K562 (cell line): Measurements from ENCODE around the gene MBD4. TPM values are rescaled to one million over a fixed set of nuclear protein-coding genes. Genes with fewer than 3 reads are reported as not detected.

Experiments used
- FUS ChIP-seq: fragments of 200-400 bp; formaldehyde crosslinking; optimal IDR thresholded peaks from 2 replicates; pipeline ENCODE3; 2017; ENCODE audit warnings: low read depth, low read length
- HBP1 ChIP-seq: fragments of 450-650 bp; formaldehyde crosslinking; IDR thresholded peaks from 2 replicates; pipeline ENCODE4 v1.4.0; 2022; ENCODE audit warnings: missing genetic modification characterization
- HDAC6 ChIP-seq: IDR thresholded peaks from 2 replicates; pipeline ENCODE4 v1.6.1; 2012; ENCODE audit warnings: low read depth, mild to moderate bottlenecking, control low read depth, inconsistent platforms, low read length, moderate library complexity
- MEF2A ChIP-seq: IDR thresholded peaks from 2 replicates; pipeline ENCODE4 v1.6.1; 2011; ENCODE audit warnings: low read depth, mild to moderate bottlenecking, low read length, moderate library complexity; ENCODE audit not compliant: control insufficient read depth
- MYBL2 ChIP-seq, 2 experiments: fragments of 450-650 bp in 1 of 2; sonication (generic) in 1 of 2; formaldehyde crosslinking in 1 of 2; IDR thresholded peaks; 2 replicates each; pipeline versions ENCODE4 v1.6.1 to v1.8.1; 2017 to 2022; ENCODE audit warnings: borderline replicate concordance in 1 of 2, inconsistent platforms in 1 of 2, low read depth in 1 of 2, mild to moderate bottlenecking in 1 of 2, missing genetic modification reagents in 1 of 2, moderate library complexity in 1 of 2
- PBX2 ChIP-seq, 2 experiments: IDR thresholded peaks in 1 of 2; conservative IDR thresholded peaks in 1 of 2; 2 replicates each; pipeline ENCODE4 v1.6.1; 2016; ENCODE audit warnings: low read depth in 2 of 2, mild to moderate bottlenecking in 1 of 2, missing compliant biosample characterization in 1 of 2, missing genetic modification characterization in 1 of 2, moderate library complexity in 1 of 2
- RBBP5 ChIP-seq: fragments of 200-600 bp; sonication (generic); IDR thresholded peaks from 2 replicates; pipeline ENCODE4 v1.6.1; 2012; ENCODE audit warnings: borderline replicate concordance, mild to moderate bottlenecking, low read length, control low read depth, inconsistent platforms; ENCODE audit not compliant: insufficient read depth, poor library complexity, severe bottlenecking
- RERE ChIP-seq: sonication (generic); formaldehyde crosslinking; IDR thresholded peaks from 2 replicates; pipeline ENCODE4 v1.8.0; 2023; ENCODE audit warnings: missing genetic modification reagents, mild to moderate bottlenecking, borderline replicate concordance
- RNF2 ChIP-seq: sonication (generic); IDR thresholded peaks from 2 replicates; pipeline ENCODE4 v1.6.1; 2016
- TAF1 ChIP-seq: IDR thresholded peaks from 2 replicates; pipeline ENCODE4 v1.6.1; 2011; ENCODE audit warnings: mild to moderate bottlenecking, low read length, moderate library complexity; ENCODE audit not compliant: insufficient read depth, control insufficient read depth, severe bottlenecking; ENCODE audit errors: extremely low read depth
- ZEB2 ChIP-seq: fragments of 450-650 bp; IDR thresholded peaks from 2 replicates; pipeline ENCODE4 v1.6.1; 2016
- ZNF174 ChIP-seq: fragments of 250-450 bp; sonication (Bioruptor Pico); IDR thresholded peaks from 2 replicates; pipeline ENCODE4 v1.4.0; 2020; ENCODE audit warnings: mild to moderate bottlenecking
- ZNF184 ChIP-seq: sonication (generic); formaldehyde crosslinking; IDR thresholded peaks from 2 replicates; pipeline ENCODE4 v1.5.0; 2020; ENCODE audit warnings: missing genetic modification reagents
- ZNF408 ChIP-seq: fragments of 250-450 bp; sonication (Bioruptor Pico); IDR thresholded peaks from 2 replicates; pipeline ENCODE4 v1.4.0; 2020; ENCODE audit warnings: low read depth, mild to moderate bottlenecking, moderate library complexity
- ZNF586 ChIP-seq: fragments of 450-650 bp; formaldehyde crosslinking; conservative IDR thresholded peaks from 2 replicates; pipeline ENCODE4 v1.4.0; 2020; ENCODE audit warnings: mild to moderate bottlenecking, moderate library complexity
- ZNF77 ChIP-seq: fragments of 250-450 bp; sonication (Bioruptor Pico); IDR thresholded peaks from 2 replicates; pipeline ENCODE4 v1.5.0; 2020
- ZNF79 ChIP-seq: fragments of 250-450 bp; sonication (Bioruptor Pico); IDR thresholded peaks from 2 replicates; pipeline ENCODE4 v1.4.0; 2020; ENCODE audit warnings: low read depth, mild to moderate bottlenecking, moderate library complexity
- polyA plus RNA-seq, 8 experiments: library from polyadenylated mRNA; depleted of rRNA in 4 of 8; stranded (reverse) in 5 of 8; unstranded in 3 of 8; fragments of >200 nt; fragmentation: Nextera tagmentation in 2 of 8; fragmentation: Illumina TruSeq in 1 of 8; extraction: Ambion mirVana in 2 of 8; extraction: Trizol in 1 of 8; gene quantifications; 2 replicates each; pipeline versions ENCODE4 v1.2.1 to v1.2.3, GENCODE V29; 2011 to 2014; ENCODE audit warnings: inconsistent platforms in 1 of 8, missing spikeins in 1 of 8
- total RNA-seq, 7 experiments: library from RNA; depleted of rRNA in 6 of 7; stranded (reverse); fragments of >200 nt in 6 of 7; fragmentation: Illumina TruSeq in 2 of 7; extraction: Trizol in 2 of 7; gene quantifications; 2 replicates each; pipeline versions ENCODE4 v1.2.1 to v1.2.3, GENCODE V29; 2011 to 2021; ENCODE audit warnings: low replicate concordance in 1 of 7

MBD4 gene
- total and polyA plus RNA-seq, 9 of the 15 experiments (the other 6 are each of a cell fraction or from before 2014, with no cell fraction given), result 13.3 to 63.9 (median 39.0) TPM

GRCh38 chr3:129461461-129462146 lies 21.9 kb upstream of the MBD4 start (continued):
- TF ChIP-seq PBX2 (CRISPR knock-in tag; IDR thresholded peaks at IDR 0.05; ENCODE audit: low read depth), result no peak
- TF ChIP-seq PBX2 (tag; conservative IDR thresholded peaks at IDR 0.05; ENCODE audit: low read depth), result peak; percentile 48; the same call in 1 of the 2 replicates
- no peak for TF ChIP-seq HBP1 (CRISPR knock-in tag)
- TF ChIP-seq ZNF174 (CRISPR knock-in tag), result no peak
- no peak for TF ChIP-seq ZNF408 (CRISPR knock-in tag)
- TF ChIP-seq ZNF77, result no peak
- TF ChIP-seq FUS, result no peak
- no peak for TF ChIP-seq ZNF79
- peak; percentile 25 for TF ChIP-seq TAF1
- TF ChIP-seq ZEB2, result no peak; the same call in 1 of the 2 replicates
- TF ChIP-seq MEF2A, result peak; percentile 11; the same call in 1 of the 2 replicates
- no peak for TF ChIP-seq RERE (CRISPR knock-in tag)
- peak; percentile 83; the same call in 1 of the 2 replicates for TF ChIP-seq RNF2
- no peak for TF ChIP-seq RBBP5
- no peak for TF ChIP-seq HDAC6
- no peak for TF ChIP-seq ZNF184 (CRISPR knock-in tag)
- no peak for TF ChIP-seq ZNF586 (CRISPR knock-in tag)
- no peak for TF ChIP-seq MYBL2 (IDR thresholded peaks at IDR 0.05; ENCODE audit: low read depth)
- no peak for TF ChIP-seq MYBL2 (CRISPR knock-in tag; IDR thresholded peaks at IDR 0.05; ENCODE audit: borderline replicate concordance)
